Stimulated activated CD8-positive, alpha-beta memory T cell treated with anti-CD3 and anti-CD28 coated beads, Interleukin-7, amount 100 ng/mL, for 24 hours (primary cell): ENCODE results near the gene KNL1.
A peak's percentile ranks its signal among the peaks of the same experiment; 100 is the strongest.
"Not testable (repeated sequence)": the region's sequence is repeated elsewhere in the genome, so short reads cannot be mapped to it uniquely, and the experiment has no call there.

Experiments used
- DNase-seq: peaks from one replicate; pipeline ENCODE4 v3.0.0-alpha.2; 2020; ENCODE audit warnings: low read depth

Gene KNL1

GRCh38 chr15:40664909-40665308, 70.9 kb downstream of the KNL1 start:
- no peak for DNase-seq

- DNase-seq = not testable (repeated sequence)
Measured at GRCh38 chr15:40676290-40676689, 82.2 kb downstream of the KNL1 start.

- not testable (repeated sequence) for DNase-seq
Measured at GRCh38 chr15:40676906-40677305, 82.9 kb downstream of the KNL1 start.

- DNase-seq = no peak
Measured at GRCh38 chr15:40680151-40680550, 86.1 kb downstream of the KNL1 start.

GRCh38 chr15:40680959-40681358, 86.9 kb downstream of the KNL1 start:
- DNase-seq = not testable (repeated sequence)

- DNase-seq = no peak
Measured at GRCh38 chr15:40684381-40684780, 90.3 kb downstream of the KNL1 start.

GRCh38 chr15:40685376-40685775, 91.3 kb downstream of the KNL1 start:
- DNase-seq = no peak

GRCh38 chr15:40688932-40689799, 95.1 kb downstream of the KNL1 start:
- no peak for DNase-seq

- DNase-seq = no peak
Measured at GRCh38 chr15:40691737-40692136, 97.7 kb downstream of the KNL1 start.

- no peak for DNase-seq
Measured at GRCh38 chr15:40693904-40694687, 100.0 kb downstream of the KNL1 start.

- peak; percentile 83 for DNase-seq
Measured at GRCh38 chr15:40694688-40695468, 100.8 kb downstream of the KNL1 start, which contains the start of gene RAD51. RAD51 (plus strand) TSS chr15:40695174; CDS start chr15:40698759, 3,585 bp downstream.

GRCh38 chr15:40695469-40695890, 101.4 kb downstream of the KNL1 start:
- DNase-seq = no peak

GRCh38 chr15:40696228-40696627, 102.2 kb downstream of the KNL1 start:
- DNase-seq = no peak

GRCh38 chr15:40697916-40698315, 103.9 kb downstream of the KNL1 start:
- DNase-seq = no peak

- no peak for DNase-seq
Measured at GRCh38 chr15:40702077-40702476, 108.0 kb downstream of the KNL1 start.

- no peak for DNase-seq
Measured at GRCh38 chr15:40706121-40706520, 112.1 kb downstream of the KNL1 start.
